Heart left ventricle (tissue), 16 donors: ENCODE results near the gene WDR11. TPM values are rescaled to one million over a fixed set of nuclear protein-coding genes. Genes with fewer than 3 reads are reported as not detected.

Source experiments
- ATAC-seq, 4 donors: fragments of 200-7000 bp; cut with Tn5 transposase; one replicate each; pipeline ENCODE4 v1.9.1; 2020 to 2022; ENCODE audit warnings: moderate library complexity in 4 of 4, mild to moderate bottlenecking in 3 of 4, moderate number of reproducible peaks in 1 of 4
- DNase-seq, 5 donors: peaks; one replicate each; pipeline ENCODE4 v3.0.0-alpha.2; 2020
- H3K27ac ChIP-seq, 12 donors: fragments of 200-600 bp; sonication (generic) in 4 of 12; one replicate each; pipeline versions ENCODE4 v1.5.0 to v1.8.0; 2016 to 2022; ENCODE audit warnings: mild to moderate bottlenecking in 2 of 12
- H3K27me3 ChIP-seq, 9 donors: fragments of 200-600 bp; sonication (generic) in 2 of 9; one replicate each; pipeline versions ENCODE4 v1.5.1 to v1.8.0; 2016 to 2022; ENCODE audit warnings: mild to moderate bottlenecking in 3 of 9
- H3K36me3 ChIP-seq, 9 donors: fragments of 200-600 bp; sonication (generic) in 2 of 9; one replicate each; pipeline versions ENCODE4 v1.5.0 to v1.8.0; 2018 to 2022; ENCODE audit warnings: mild to moderate bottlenecking in 2 of 9
- H3K4me1 ChIP-seq, 12 donors: fragments of 200-600 bp; sonication (generic) in 4 of 12; one replicate each; pipeline versions ENCODE4 v1.5.0 to v1.8.0; 2016 to 2022; ENCODE audit warnings: mild to moderate bottlenecking in 3 of 12
- H3K4me3 ChIP-seq, 12 donors: fragments of 200-600 bp; sonication (generic) in 4 of 12; one replicate each; pipeline versions ENCODE4 v1.5.0 to v1.8.0; 2017 to 2022; ENCODE audit warnings: mild to moderate bottlenecking in 9 of 12, moderate library complexity in 4 of 12
- H3K9me3 ChIP-seq, 12 donors: fragments of 200-600 bp; sonication (generic) in 4 of 12; one replicate each; pipeline versions ENCODE4 v1.5.0 to v1.8.0; 2016 to 2022; ENCODE audit warnings: mild to moderate bottlenecking in 1 of 12
- POLR2A ChIP-seq, 2 donors: fragments of 450-650 bp; IDR thresholded peaks; one replicate each; pipeline ENCODE4 v1.6.1; 2017; ENCODE audit warnings: antibody characterized with exemption in 2 of 2, mild to moderate bottlenecking in 2 of 2, moderate library complexity in 2 of 2
- WGBS, 4 donors: extraction: QIAGEN DNeasy Blood & Tissue Kit in 2 of 4; methylation state at CpG; one replicate each; pipeline versions ENCODE4 v1.1.5 to v1.1.7; 2013 to 2018; 5-methylcytosine and 5-hydroxymethylcytosine counted together
- intact Hi-C, 10 donors: fragments of 100-400 bp; cut with DNase I; formaldehyde crosslinking; loops; one replicate each; pipeline versions ENCODE4 v1.11.1 to v1.14.2; 2022
- polyA plus RNA-seq, 2 donors: library from polyadenylated mRNA; stranded (reverse); fragments of 200-250 nt; gene quantifications; one replicate each; pipeline ENCODE4 v1.2.3, GENCODE V29; 2013
- total RNA-seq, 9 donors: library from RNA; depleted of rRNA in 2 of 9; stranded (reverse); fragments of >200 nt in 2 of 9; fragmentation: NEBNext Ultra II Directional in 3 of 9; extraction: Animal tissue kit (Norgen Biotek cat#: 25700) in 3 of 9; gene quantifications; one replicate each; pipeline versions ENCODE4 v1.1.0 to v1.2.4, GENCODE V29; 2016 to 2023
- TF ChIP-seq, protein P1 (sequence below), 12 donors: fragments of 200-600 bp; sonication (generic) in 4 of 12; IDR thresholded peaks; one replicate each; pipeline versions ENCODE4 v1.5.0 to v1.8.0; 2018 to 2022; ENCODE audit warnings: antibody characterized with exemption in 12 of 12, mild to moderate bottlenecking in 5 of 12
- donor health status: ischemic (EF 13 %, LVEDD 7.1; RV severe dilation, severe dysfunction).
- donor health status: healthy with polysubstance abuse.
- donor health status: DM: no; HTN: yes; CAD: no.
- donor health status: DM: no; HTN: no; CAD: no.
- donor health status: ischemic (EF 25% LVEDD 6.9; RV normal size, moderate dysfunction).
- donor health status: ischemic (EF 25% LVEDD 5.7; RV mildly dilated, moderate dysfunction).
- donor health status: healthy.
- donor health status: DM: yes; HTN: yes; CAD: no.
- donor health status: ischemic (EF 35%, LVEDD 5.7; RV mildly dilated, moderate dysfunction).
- donor health status: nonischemic (EF 11% LVEDD 7.7; RV severe dilation, severe dysfunction).
- donor health status: DM: yes; HTN: yes; CAD: no.
- donor health status: PGD.
- donor health status: ischemic (EF 29% LVEDD 5.4; RV normal size, mild dysfunction).
- donor health status: nonischemic (EF 23%, LVEDD 6.1; RV moderate dilation, normal function).

The WDR11 gene
- total and polyA plus RNA-seq, 11 donors: 7.8 to 32.9 (median 12.5) TPM

DNA sequence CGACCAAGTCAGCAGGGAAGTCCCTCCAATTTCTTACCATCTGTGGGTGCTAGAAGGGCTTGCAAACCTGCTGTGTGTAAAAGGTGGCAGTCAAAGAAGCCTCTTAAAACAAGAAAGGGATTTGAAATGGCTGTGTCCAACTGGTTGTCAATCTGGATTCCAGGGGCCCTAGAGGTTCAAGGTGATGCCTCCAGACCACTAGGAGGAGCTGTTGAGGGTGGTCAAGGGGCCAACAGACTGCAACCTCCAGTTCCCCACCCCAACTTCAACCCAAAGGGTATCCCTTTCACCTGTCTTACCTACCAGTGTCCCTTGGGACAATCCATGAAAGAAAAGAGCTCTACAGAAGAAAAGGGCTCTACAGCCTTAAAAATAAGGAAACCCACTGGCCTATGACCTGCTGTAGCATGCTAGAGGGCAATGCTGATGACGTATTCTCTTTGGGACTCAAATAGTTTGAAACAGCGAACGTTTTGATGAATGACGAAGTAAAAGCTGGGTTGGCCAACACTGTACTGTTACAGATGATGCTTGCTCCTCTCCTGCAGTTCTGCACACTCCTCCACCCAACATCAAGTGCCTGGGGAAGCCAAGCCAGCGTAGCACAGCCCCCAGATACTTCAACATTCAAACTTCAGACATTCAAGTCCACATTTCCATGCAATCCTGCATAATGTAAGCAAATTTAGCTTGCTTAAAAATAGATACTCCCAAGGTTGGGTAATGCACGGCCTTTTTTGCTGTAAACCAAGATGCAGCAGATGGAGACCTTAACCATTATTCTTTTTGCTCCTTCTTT is 45.9 kb upstream of the WDR11 start:
- no peak for ATAC-seq
- H3K9me3 ChIP-seq: no peaks in the 10 kb centered on the region
- H3K27ac ChIP-seq: no peak overlapping the region
- DNase-seq: no peak
- WGBS, 4 donors: 80 to 85% (median 83%) methylated on average over 7 of the region's 7 CpGs
- TF ChIP-seq, protein P1, sequence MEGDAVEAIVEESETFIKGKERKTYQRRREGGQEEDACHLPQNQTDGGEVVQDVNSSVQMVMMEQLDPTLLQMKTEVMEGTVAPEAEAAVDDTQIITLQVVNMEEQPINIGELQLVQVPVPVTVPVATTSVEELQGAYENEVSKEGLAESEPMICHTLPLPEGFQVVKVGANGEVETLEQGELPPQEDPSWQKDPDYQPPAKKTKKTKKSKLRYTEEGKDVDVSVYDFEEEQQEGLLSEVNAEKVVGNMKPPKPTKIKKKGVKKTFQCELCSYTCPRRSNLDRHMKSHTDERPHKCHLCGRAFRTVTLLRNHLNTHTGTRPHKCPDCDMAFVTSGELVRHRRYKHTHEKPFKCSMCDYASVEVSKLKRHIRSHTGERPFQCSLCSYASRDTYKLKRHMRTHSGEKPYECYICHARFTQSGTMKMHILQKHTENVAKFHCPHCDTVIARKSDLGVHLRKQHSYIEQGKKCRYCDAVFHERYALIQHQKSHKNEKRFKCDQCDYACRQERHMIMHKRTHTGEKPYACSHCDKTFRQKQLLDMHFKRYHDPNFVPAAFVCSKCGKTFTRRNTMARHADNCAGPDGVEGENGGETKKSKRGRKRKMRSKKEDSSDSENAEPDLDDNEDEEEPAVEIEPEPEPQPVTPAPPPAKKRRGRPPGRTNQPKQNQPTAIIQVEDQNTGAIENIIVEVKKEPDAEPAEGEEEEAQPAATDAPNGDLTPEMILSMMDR (IDR thresholded peaks at IDR 0.05): no peak
- TF ChIP-seq POLR2A (IDR thresholded peaks at IDR 0.05): no peak
- H3K36me3 ChIP-seq: no peaks in the 10 kb centered on the region
- H3K27me3 ChIP-seq: peaks cover 0 to 6% (median 0%) of the 10 kb centered on the region in 9 donors
- no peaks in the 10 kb centered on the region for H3K4me1 ChIP-seq
- no peak overlapping the region for H3K4me3 ChIP-seq
- intact Hi-C loops: no loop called here

DNA sequence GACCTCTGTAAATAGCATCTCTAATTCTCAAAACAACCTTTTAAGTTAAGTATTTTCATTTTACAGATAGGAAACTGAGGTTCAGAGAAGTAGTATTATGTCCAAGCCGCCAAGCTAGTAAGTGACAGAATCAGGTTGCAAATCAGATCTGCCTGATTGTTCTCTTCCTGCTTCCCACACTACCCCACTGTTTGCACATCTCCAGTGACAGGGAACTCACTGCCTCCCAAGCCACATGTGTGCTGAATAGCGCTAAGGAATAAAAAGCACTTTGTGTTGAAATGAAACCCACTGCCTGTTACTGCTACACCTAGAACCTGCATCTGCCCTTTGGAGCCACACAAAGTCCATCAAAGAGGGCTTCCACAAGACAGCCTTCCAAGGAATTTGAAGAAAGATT is 45.1 kb upstream of the WDR11 start:
- no peaks in the 10 kb centered on the region for H3K36me3 ChIP-seq
- no peak for ATAC-seq
- no peaks in the 10 kb centered on the region for H3K4me1 ChIP-seq
- no peaks in the 10 kb centered on the region for H3K9me3 ChIP-seq
- peaks cover 0 to 7% (median 0%) of the 10 kb centered on the region in 9 donors for H3K27me3 ChIP-seq
- no peak overlapping the region for H3K27ac ChIP-seq
- DNase-seq: no peak
- intact Hi-C loops: no loop called here
- WGBS, 4 donors: 91 to 95% (median 93%) methylated on average over 2 of the region's 2 CpGs
- no peak overlapping the region for H3K4me3 ChIP-seq
- TF ChIP-seq, protein P1 (IDR thresholded peaks at IDR 0.05): no peak
- no peak for TF ChIP-seq POLR2A (IDR thresholded peaks at IDR 0.05)

DNA sequence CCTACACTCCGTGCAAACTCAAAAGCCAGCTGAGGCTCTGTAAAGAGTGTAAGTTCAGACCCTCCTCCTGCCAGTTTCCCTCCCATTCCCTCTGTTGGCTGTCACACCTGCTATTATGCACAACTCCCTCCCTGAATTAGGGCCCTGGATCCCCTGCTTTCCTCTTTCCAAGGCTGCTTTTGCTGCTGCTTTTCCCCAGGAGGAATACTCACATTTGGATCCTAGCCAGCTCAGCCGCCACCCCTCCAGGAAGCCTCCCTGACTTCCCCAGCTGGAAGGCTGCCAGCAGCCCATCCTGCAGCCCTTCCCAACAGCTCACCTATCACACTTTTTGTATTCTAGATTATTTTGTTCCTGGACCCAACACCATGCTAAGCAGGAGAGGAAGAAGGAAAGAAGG is 40.9 kb upstream of the WDR11 start:
- WGBS, 4 donors: 13 to 33% (median 26%) methylated on average over 2 of the region's 2 CpGs
- Histone ChIP-seq H3K27ac (no peak overlapping the region), H3K36me3 (no peaks in the 10 kb centered on the region), H3K4me1 (no peaks in the 10 kb centered on the region), H3K27me3 (peaks cover 0 to 9% (median 0%) of the 10 kb centered on the region in 9 donors), H3K4me3 (no peak overlapping the region), H3K9me3 (no peaks in the 10 kb centered on the region)
- TF ChIP-seq POLR2A (IDR thresholded peaks at IDR 0.05): no peak
- TF ChIP-seq, protein P1 (IDR thresholded peaks at IDR 0.05): no peak
- intact Hi-C loops: no loop called here
- ATAC-seq: no peak
- DNase-seq: no peak

DNA sequence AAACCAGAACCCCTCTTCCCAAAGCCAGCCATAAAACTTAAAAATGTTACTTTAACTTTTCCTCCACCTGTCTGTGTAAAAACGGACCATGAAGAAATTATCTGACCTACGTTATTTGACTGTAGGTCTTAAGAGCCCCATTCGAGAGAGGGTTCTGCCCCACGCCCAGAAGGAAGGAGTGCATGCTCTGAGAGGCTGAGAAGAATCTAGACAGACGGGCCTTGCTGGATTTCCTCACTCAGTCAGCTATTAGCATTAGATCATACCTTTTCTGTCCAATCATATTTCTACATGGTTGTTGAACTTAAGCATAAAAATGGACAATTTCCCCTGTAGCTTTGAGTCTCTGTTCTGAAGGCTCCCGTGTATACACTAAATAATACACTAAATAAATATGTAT is 38.1 kb upstream of the WDR11 start:
- no peaks in the 10 kb centered on the region for H3K36me3 ChIP-seq
- H3K4me3 ChIP-seq: no peak overlapping the region
- TF ChIP-seq, protein P1 (IDR thresholded peaks at IDR 0.05): no peak
- WGBS, 4 donors: 70 to 77% (median 76%) methylated on average over 6 of the region's 6 CpGs
- H3K27ac ChIP-seq: no peak overlapping the region
- intact Hi-C loops: no loop called here
- H3K9me3 ChIP-seq: no peaks in the 10 kb centered on the region
- DNase-seq (no peak), ATAC-seq (no peak)
- H3K27me3 ChIP-seq: peaks cover 0 to 9% (median 0%) of the 10 kb centered on the region in 9 donors
- no peaks in the 10 kb centered on the region for H3K4me1 ChIP-seq
